ENCODE measurements around the gene CDH1. TPM values are rescaled to one million over a fixed set of nuclear protein-coding genes. Genes with fewer than 3 reads are reported as not detected.

The CDH1 gene
- total and polyA plus RNA-seq, 11 donors, result 0.08 to 5.3 (median 0.27) TPM; not detected in 8

- Histone ChIP-seq H3K27me3 (peaks cover 0 to 5% (median 0%) of the 10 kb centered on the region in 9 donors), H3K9me3 (no peaks in the 10 kb centered on the region), H3K4me1 (no peaks in the 10 kb centered on the region), H3K4me3 (no peak overlapping the region), H3K27ac (no peak overlapping the region), H3K36me3 (no peaks in the 10 kb centered on the region)
- TF ChIP-seq POLR2A (IDR thresholded peaks at IDR 0.05) (no peak), CTCF (IDR thresholded peaks at IDR 0.05) (no peak)
- no peak for ATAC-seq
- WGBS, 4 donors, result 69 to 85% (median 84%) methylated on average over 7 of the region's 7 CpGs
- no peak for DNase-seq
- intact Hi-C loops (cut with DNase I), result no loop called here
These were observed 17.1 kb downstream of the CDH1 start for GRCh38 chr16:68754084-68754792.

GRCh38 chr16:68756239-68756915 lies 19.3 kb downstream of the CDH1 start:
- DNase-seq (no peak), ATAC-seq (no peak)
- Histone ChIP-seq H3K4me3 (no peak overlapping the region), H3K27ac (no peak overlapping the region), H3K4me1 (no peaks in the 10 kb centered on the region), H3K36me3 (no peaks in the 10 kb centered on the region), H3K27me3 (peaks cover 0 to 10% (median 0%) of the 10 kb centered on the region in 9 donors), H3K9me3 (no peaks in the 10 kb centered on the region)
- 67 to 76% (median 70%) methylated on average over 7 to 10 of the region's 10 CpGs for WGBS, 4 donors
- intact Hi-C loops (cut with DNase I), result no loop called here
- TF ChIP-seq POLR2A (IDR thresholded peaks at IDR 0.05) (no peak), CTCF (IDR thresholded peaks at IDR 0.05) (no peak)

- DNase-seq (no peak), ATAC-seq (no peak)
- H3K4me1 ChIP-seq, result no peaks in the 10 kb centered on the region
- peaks cover 0 to 18% (median 0%) of the 10 kb centered on the region in 9 donors for H3K27me3 ChIP-seq
- TF ChIP-seq CTCF (IDR thresholded peaks at IDR 0.05), result no peak
- TF ChIP-seq POLR2A (IDR thresholded peaks at IDR 0.05), result no peak
- no peak overlapping the region for H3K27ac ChIP-seq
- no peaks in the 10 kb centered on the region for H3K36me3 ChIP-seq
- no peaks in the 10 kb centered on the region for H3K9me3 ChIP-seq
- no peak overlapping the region for H3K4me3 ChIP-seq
- intact Hi-C loops (cut with DNase I), result no loop called here
These were observed 20.5 kb downstream of the CDH1 start for GRCh38 chr16:68757625-68757935.

GRCh38 chr16:68759062-68759461 lies 22.0 kb downstream of the CDH1 start:
- H3K27me3 ChIP-seq, result peaks cover 0 to 18% (median 0%) of the 10 kb centered on the region in 9 donors
- intact Hi-C loops (cut with DNase I), result no loop called here

More at GRCh38 chr16:68759062-68759461, 22.0 kb downstream of the CDH1 start:
- 87 to 95% (median 94%) methylated on average over 6 of the region's 6 CpGs for WGBS, 4 donors
- no peak for DNase-seq
- H3K9me3 ChIP-seq, result no peaks in the 10 kb centered on the region
- no peaks in the 10 kb centered on the region for H3K4me1 ChIP-seq
- TF ChIP-seq POLR2A (IDR thresholded peaks at IDR 0.05), result no peak
- TF ChIP-seq CTCF (IDR thresholded peaks at IDR 0.05), result no peak
- no peak for ATAC-seq
- no peak overlapping the region for H3K4me3 ChIP-seq
- no peaks in the 10 kb centered on the region for H3K36me3 ChIP-seq
- no peak overlapping the region for H3K27ac ChIP-seq

Measured in heart left ventricle (tissue), 16 donors.